OCI-LY1 (cell line): ENCODE measurements around the gene CXCL1.

Experiments used
- H2AFZ ChIP-seq: fragments of 200-600 bp; sonication (generic), shearing (Covaris generic); 2 replicates; pipeline ENCODE4 v1.6.0; 2014; ENCODE audit warnings: antibody characterized with exemption, mild to moderate bottlenecking, low read length
- H3F3A ChIP-seq: fragments of 200-600 bp; sonication (generic), shearing (Covaris generic); 2 replicates; pipeline ENCODE4 v1.6.0; 2014; ENCODE audit warnings: mild to moderate bottlenecking, antibody characterized with exemption, low read length, moderate library complexity; ENCODE audit not compliant: insufficient read depth
- H3K27ac ChIP-seq: fragments of 200-600 bp; sonication (generic); 2 replicates; pipeline ENCODE4 v1.5.1; 2014; ENCODE audit warnings: low read length, mixed run types, mild to moderate bottlenecking, low read depth; ENCODE audit not compliant: poor library complexity, severe bottlenecking
- H3K27me3 ChIP-seq: fragments of 200-600 bp; sonication (generic); 2 replicates; pipeline ENCODE4 v1.6.0; 2014; ENCODE audit warnings: antibody characterized with exemption, mild to moderate bottlenecking, low read length, moderate library complexity; ENCODE audit not compliant: insufficient read depth
- H3K36me3 ChIP-seq: fragments of 200-600 bp; sonication (generic); 2 replicates; pipeline ENCODE4 v1.6.1; 2014; ENCODE audit warnings: mild to moderate bottlenecking, antibody characterized with exemption, low read length, moderate library complexity, mixed read lengths; ENCODE audit not compliant: insufficient read depth
- H3K4me1 ChIP-seq: fragments of 200-600 bp; sonication (generic); 2 replicates; pipeline ENCODE4 v1.5.1; 2014; ENCODE audit warnings: mild to moderate bottlenecking, low read length, moderate library complexity; ENCODE audit not compliant: insufficient read depth, severe bottlenecking
- H3K4me2 ChIP-seq: fragments of 200-600 bp; sonication (generic), shearing (Covaris generic); 2 replicates; pipeline ENCODE4 v1.6.1; 2014; ENCODE audit warnings: low read length
- H3K4me3 ChIP-seq: fragments of 200-600 bp; sonication (generic); 2 replicates; pipeline ENCODE4 v1.5.1; 2014; ENCODE audit warnings: low read length, low read depth, mild to moderate bottlenecking, mixed read lengths; ENCODE audit not compliant: poor library complexity, severe bottlenecking
- H3K79me2 ChIP-seq: fragments of 200-600 bp; shearing (Covaris generic); 2 replicates; pipeline ENCODE4 v1.6.1; 2016; ENCODE audit warnings: mixed run types, low read length, mixed read lengths; ENCODE audit not compliant: insufficient read depth
- H3K9ac ChIP-seq: fragments of 200-600 bp; sonication (generic), shearing (Covaris generic); 2 replicates; pipeline ENCODE4 v1.6.1; 2014; ENCODE audit warnings: mild to moderate bottlenecking, low read length, mixed read lengths
- H3K9me2 ChIP-seq: fragments of 200-600 bp; sonication (generic), shearing (Covaris generic); 2 replicates; pipeline ENCODE4 v1.6.1; 2014; ENCODE audit warnings: low read depth, mild to moderate bottlenecking, low read length, mixed read lengths
- H3K9me3 ChIP-seq: fragments of 200-600 bp; shearing (Covaris generic); 2 replicates; pipeline ENCODE4 v1.6.1; 2014; ENCODE audit warnings: low read length, mixed read lengths
- H4K20me1 ChIP-seq: fragments of 200-600 bp; sonication (generic), shearing (Covaris generic); 2 replicates; pipeline ENCODE4 v1.6.0; 2016; ENCODE audit warnings: mild to moderate bottlenecking, low read length; ENCODE audit not compliant: insufficient read depth
- EZH2 ChIP-seq: fragments of 200-600 bp; sonication (generic), shearing (Covaris generic); IDR thresholded peaks from 2 replicates; pipeline ENCODE4 v1.8.0; 2017; ENCODE audit warnings: borderline replicate concordance, mixed run types, mild to moderate bottlenecking, antibody characterized with exemption, low read length, moderate library complexity, mixed read lengths
- TF ChIP-seq, protein P1 (sequence below): fragments of 200-600 bp; sonication (generic), shearing (Covaris generic); IDR thresholded peaks from 2 replicates; pipeline ENCODE4 v1.5.1; 2017; ENCODE audit warnings: mild to moderate bottlenecking, antibody characterized with exemption, low read length, moderate library complexity, mixed read lengths

Gene CXCL1

DNA sequence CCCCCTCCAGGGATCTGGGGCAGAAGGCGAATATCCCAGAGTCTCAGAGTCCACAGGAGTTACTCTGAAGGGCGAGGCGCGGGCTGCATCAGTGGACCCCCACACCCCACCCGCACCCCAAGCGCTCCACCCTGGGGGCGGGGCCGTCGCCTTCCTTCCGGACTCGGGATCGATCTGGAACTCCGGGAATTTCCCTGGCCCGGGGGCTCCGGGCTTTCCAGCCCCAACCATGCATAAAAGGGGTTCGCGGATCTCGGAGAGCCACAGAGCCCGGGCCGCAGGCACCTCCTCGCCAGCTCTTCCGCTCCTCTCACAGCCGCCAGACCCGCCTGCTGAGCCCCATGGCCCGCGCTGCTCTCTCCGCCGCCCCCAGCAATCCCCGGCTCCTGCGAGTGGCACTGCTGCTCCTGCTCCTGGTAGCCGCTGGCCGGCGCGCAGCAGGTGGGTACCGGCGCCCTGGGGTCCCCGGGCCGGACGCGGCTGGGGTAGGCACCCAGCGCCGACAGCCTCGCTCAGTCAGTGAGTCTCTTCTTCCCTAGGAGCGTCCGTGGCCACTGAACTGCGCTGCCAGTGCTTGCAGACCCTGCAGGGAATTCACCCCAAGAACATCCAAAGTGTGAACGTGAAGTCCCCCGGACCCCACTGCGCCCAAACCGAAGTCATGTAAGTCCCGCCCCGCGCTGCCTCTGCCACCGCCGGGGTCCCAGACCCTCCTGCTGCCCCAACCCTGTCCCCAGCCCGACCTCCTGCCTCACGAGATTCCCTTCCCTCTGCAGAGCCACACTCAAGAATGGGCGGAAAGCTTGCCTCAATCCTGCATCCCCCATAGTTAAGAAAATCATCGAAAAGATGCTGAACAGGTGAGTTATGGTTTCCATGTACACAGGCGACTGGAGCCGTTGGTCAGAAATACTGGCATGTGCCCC is at the start of gene CXCL1:
Gene CXCL1 (plus strand): TSS at position 264 of the 926 bp plus-strand sequence. CDS start 78 bp downstream, at position 342.
- Histone ChIP-seq H4K20me1 (no peaks in the 10 kb centered on the region), H3K4me3 (no peak within 1 kb of the TSS), H3F3A (no peaks in the 10 kb centered on the region), H3K4me1 (no peaks in the 10 kb centered on the region), H2AFZ (no peak within 1 kb of the TSS), H3K36me3 (no peaks in the 10 kb centered on the region), H3K27me3 (no peaks in the 10 kb centered on the region), H3K27ac (no peak within 1 kb of the TSS), H3K9me3 (no peaks in the 10 kb centered on the region), H3K4me2 (no peak within 1 kb of the TSS), H3K9ac (no peak within 1 kb of the TSS), H3K79me2 (no peaks in the 10 kb centered on the region), H3K9me2 (no peaks in the 10 kb centered on the region)
- TF ChIP-seq EZH2, result no peak
- TF ChIP-seq, protein P1, sequence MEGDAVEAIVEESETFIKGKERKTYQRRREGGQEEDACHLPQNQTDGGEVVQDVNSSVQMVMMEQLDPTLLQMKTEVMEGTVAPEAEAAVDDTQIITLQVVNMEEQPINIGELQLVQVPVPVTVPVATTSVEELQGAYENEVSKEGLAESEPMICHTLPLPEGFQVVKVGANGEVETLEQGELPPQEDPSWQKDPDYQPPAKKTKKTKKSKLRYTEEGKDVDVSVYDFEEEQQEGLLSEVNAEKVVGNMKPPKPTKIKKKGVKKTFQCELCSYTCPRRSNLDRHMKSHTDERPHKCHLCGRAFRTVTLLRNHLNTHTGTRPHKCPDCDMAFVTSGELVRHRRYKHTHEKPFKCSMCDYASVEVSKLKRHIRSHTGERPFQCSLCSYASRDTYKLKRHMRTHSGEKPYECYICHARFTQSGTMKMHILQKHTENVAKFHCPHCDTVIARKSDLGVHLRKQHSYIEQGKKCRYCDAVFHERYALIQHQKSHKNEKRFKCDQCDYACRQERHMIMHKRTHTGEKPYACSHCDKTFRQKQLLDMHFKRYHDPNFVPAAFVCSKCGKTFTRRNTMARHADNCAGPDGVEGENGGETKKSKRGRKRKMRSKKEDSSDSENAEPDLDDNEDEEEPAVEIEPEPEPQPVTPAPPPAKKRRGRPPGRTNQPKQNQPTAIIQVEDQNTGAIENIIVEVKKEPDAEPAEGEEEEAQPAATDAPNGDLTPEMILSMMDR, result no peak

DNA sequence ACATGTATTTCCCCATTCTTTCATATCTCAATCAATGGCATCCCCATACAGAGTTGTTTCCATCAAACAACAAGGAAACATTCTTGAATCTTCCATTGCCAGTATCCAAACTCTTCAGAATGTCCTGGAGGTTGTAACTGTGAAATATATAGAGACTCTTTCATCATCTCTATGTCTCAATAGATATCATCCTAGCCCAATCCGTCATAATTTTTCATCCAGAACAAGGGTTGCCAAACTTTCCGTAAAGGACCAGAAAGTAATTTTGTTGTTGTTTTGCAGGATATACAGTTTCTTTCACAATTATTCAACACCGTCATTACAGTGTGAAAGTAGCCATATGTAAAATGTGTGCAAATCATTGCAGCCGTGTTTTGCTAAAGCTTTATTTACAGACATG is 47.9 kb upstream of the CXCL1 start:
- H3K4me2 ChIP-seq, result no peak overlapping the region
- H3K9me2 ChIP-seq, result no peaks in the 10 kb centered on the region
- no peaks in the 10 kb centered on the region for H3K36me3 ChIP-seq
- H3K79me2 ChIP-seq, result no peaks in the 10 kb centered on the region
- H3K9me3 ChIP-seq, result no peaks in the 10 kb centered on the region
- H3K4me3 ChIP-seq, result no peak overlapping the region
- H3K4me1 ChIP-seq, result no peaks in the 10 kb centered on the region
- H3K27ac ChIP-seq, result no peak overlapping the region
- H3K9ac ChIP-seq, result no peak overlapping the region
- no peaks in the 10 kb centered on the region for H4K20me1 ChIP-seq
- H3F3A ChIP-seq, result no peaks in the 10 kb centered on the region
- TF ChIP-seq, protein P1, result no peak
- TF ChIP-seq EZH2, result no peak
- no peak overlapping the region for H2AFZ ChIP-seq
- no peaks in the 10 kb centered on the region for H3K27me3 ChIP-seq

DNA sequence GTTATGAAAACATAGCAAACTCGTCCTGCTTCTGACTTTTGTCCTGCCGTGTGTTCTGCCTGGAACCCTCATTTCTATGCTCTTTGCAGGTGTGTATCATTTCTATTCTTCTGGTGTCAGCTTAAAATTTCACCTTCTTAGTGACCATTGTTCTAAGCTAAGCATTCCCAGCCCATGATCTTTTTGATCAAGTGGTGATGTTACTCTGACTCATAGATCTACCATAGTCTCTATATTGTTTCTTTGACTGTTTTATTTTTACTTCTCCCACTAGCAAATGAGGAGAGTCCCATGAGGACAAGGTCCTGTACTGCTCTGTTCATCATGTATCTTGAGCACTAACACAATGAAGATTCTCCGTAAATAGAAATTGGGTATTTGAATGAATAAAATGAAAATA is 46.8 kb upstream of the CXCL1 start:
- H3K27me3 ChIP-seq, result no peaks in the 10 kb centered on the region
- no peak overlapping the region for H2AFZ ChIP-seq
- no peaks in the 10 kb centered on the region for H3K9me3 ChIP-seq
- TF ChIP-seq, protein P1, result no peak
- no peak for TF ChIP-seq EZH2
- no peak overlapping the region for H3K4me3 ChIP-seq
- no peaks in the 10 kb centered on the region for H3F3A ChIP-seq
- H3K4me2 ChIP-seq, result no peak overlapping the region
- no peak overlapping the region for H3K9ac ChIP-seq
- H3K9me2 ChIP-seq, result no peaks in the 10 kb centered on the region
- H3K36me3 ChIP-seq, result no peaks in the 10 kb centered on the region
- no peaks in the 10 kb centered on the region for H3K79me2 ChIP-seq
- H3K4me1 ChIP-seq, result no peaks in the 10 kb centered on the region
- no peak overlapping the region for H3K27ac ChIP-seq
- no peaks in the 10 kb centered on the region for H4K20me1 ChIP-seq
